ENCODE data around the gene LRRC36.

- peak in 1 of 3 experiments; percentile 67; a peak in 1 of 4 replicates for TF ChIP-seq CTCF (IDR thresholded peaks at IDR 0.05; ENCODE audit: control extremely low read depth in 1 of 3, insufficient read depth in 1 of 3, low read depth in 1 of 3, low read length in 3 of 3)
- TF ChIP-seq ZNF274 (IDR thresholded peaks at IDR 0.05; ENCODE audit: borderline replicate concordance, extremely low read depth, low read length), result no peak
- no peak for TF ChIP-seq NRF1 (IDR thresholded peaks at IDR 0.05; ENCODE audit: low read depth, low read length)
- no peak for TF ChIP-seq KDM5A (IDR thresholded peaks at IDR 0.05; ENCODE audit: low read length)
- TF ChIP-seq MAX (IDR thresholded peaks at IDR 0.05), result no peak
- no peak for TF ChIP-seq POLR2AphosphoS5 (IDR thresholded peaks at IDR 0.05; ENCODE audit: low read depth, low read length)
- TF ChIP-seq SIX5 (IDR thresholded peaks at IDR 0.05; ENCODE audit: low read depth, low read length), result no peak
- peak in 1 of 2 experiments; percentile 61; a peak in 1 of 4 replicates for TF ChIP-seq RAD21 (IDR thresholded peaks at IDR 0.05 in 1 of 2, conservative IDR thresholded peaks at IDR 0.05 in 1 of 2; ENCODE audit: low read depth in 2 of 2, low read length in 2 of 2)
- TF ChIP-seq SP2 (IDR thresholded peaks at IDR 0.05; ENCODE audit: low read length), result no peak
- TF ChIP-seq JUN (IDR thresholded peaks at IDR 0.05; ENCODE audit: low read depth, low read length), result no peak
These were observed 48.4 kb upstream of the LRRC36 start for GRCh38 chr16:67277999-67278772.
